ENCODE measurements around the gene AR. TPM values are rescaled to one million over a fixed set of nuclear protein-coding genes. Genes with fewer than 3 reads are reported as not detected.
A peak's percentile ranks its signal among the peaks of the same experiment; 100 is the strongest.

AR gene
- total RNA-seq, 1 donor from 2014 or later: 9.0 TPM

DNA sequence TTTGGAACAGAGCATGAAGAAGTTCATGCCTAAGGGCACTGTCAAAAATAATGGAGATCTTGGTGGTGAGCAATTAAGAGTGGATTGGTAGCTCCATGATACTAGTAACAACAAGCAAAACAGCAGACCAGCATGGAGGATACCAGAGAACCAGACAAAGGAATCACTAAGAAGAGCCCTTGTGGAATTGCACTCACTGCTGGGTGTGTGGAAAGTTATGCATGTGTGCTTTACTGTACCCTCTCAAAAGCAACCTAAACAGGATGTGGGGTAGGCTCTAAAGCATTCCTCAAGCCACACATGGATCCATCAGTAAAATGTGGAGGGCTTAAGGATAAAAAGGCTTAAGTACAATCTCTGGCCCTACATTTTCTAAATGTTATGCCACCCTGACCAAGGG, 69.5 kb downstream of the AR start:
- DNase-seq (ENCODE audit: low read depth): peak; percentile 41
- peaks cover 24% of the 10 kb centered on the region for H3K4me1 Mint-ChIP-seq (ENCODE audit: low read depth, unreplicated experiment)
- H3K4me2 ChIP-seq (ENCODE audit: low read length): peak overlapping the region; percentile 29

DNA sequence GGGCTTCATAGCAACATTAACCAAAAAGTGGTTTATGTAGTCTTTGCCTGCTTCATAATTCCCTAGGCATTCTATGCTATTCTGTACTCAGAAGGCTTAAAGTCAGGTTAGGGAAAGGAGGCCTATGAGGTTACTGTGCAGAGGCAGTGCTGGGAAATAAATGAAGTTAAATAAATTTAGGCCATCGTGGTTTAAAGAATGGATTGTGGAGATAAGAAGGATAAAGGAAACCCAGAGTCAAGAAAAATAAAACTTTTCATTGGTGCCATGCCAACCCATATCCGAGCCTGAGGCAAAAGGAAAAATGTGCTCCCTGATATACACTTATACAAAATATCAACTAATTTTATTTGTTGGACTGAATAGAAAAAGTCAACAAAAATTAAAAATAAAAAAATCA, 70.2 kb downstream of the AR start:
- Mint-ChIP-seq H3K27ac (ENCODE audit: unreplicated experiment) (peak overlapping the region; percentile 85), H3K4me3 (ENCODE audit: unreplicated experiment) (no peak overlapping the region), H3K4me1 (ENCODE audit: low read depth, unreplicated experiment) (peaks cover 28% of the 10 kb centered on the region), H3K9me3 (ENCODE audit: unreplicated experiment) (peaks cover 4% of the 10 kb centered on the region), H3K27me3 (ENCODE audit: low read depth, unreplicated experiment) (no peaks in the 10 kb centered on the region), H3K36me3 (ENCODE audit: low read depth, unreplicated experiment) (no peaks in the 10 kb centered on the region)
- Histone ChIP-seq H3K4me3 (ENCODE audit: insufficient read depth, low read depth, low read length) (no peak overlapping the region), H3K27me3 (ENCODE audit: insufficient read depth, low read length) (no peaks in the 10 kb centered on the region), H4K20me1 (ENCODE audit: insufficient read depth, low read length) (no peaks in the 10 kb centered on the region), H3K36me3 (ENCODE audit: insufficient read depth, low read length) (no peaks in the 10 kb centered on the region), H3K9me3 (ENCODE audit: insufficient read depth, low read depth, low read length) (no peaks in the 10 kb centered on the region), H3K79me2 (ENCODE audit: insufficient read depth, low read length) (no peaks in the 10 kb centered on the region), H2AFZ (ENCODE audit: low read depth, low read length) (no peak overlapping the region), H3K9ac (ENCODE audit: low read length) (peak overlapping the region; percentile 31), H3K4me1 (ENCODE audit: insufficient read depth, low read length) (peaks cover 21% of the 10 kb centered on the region), H3K4me2 (ENCODE audit: low read length) (peak overlapping the region; percentile 35), H3K27ac (ENCODE audit: low read depth, low read length) (peak overlapping the region; percentile 63)
- FAIRE-seq (peak; percentile 64), DNase-seq (ENCODE audit: low read depth) (peak; percentile 40)
- no peak for TF ChIP-seq EZH2 (IDR thresholded peaks at IDR 0.05; ENCODE audit: insufficient read depth, low read length)
- TF ChIP-seq, protein P1, sequence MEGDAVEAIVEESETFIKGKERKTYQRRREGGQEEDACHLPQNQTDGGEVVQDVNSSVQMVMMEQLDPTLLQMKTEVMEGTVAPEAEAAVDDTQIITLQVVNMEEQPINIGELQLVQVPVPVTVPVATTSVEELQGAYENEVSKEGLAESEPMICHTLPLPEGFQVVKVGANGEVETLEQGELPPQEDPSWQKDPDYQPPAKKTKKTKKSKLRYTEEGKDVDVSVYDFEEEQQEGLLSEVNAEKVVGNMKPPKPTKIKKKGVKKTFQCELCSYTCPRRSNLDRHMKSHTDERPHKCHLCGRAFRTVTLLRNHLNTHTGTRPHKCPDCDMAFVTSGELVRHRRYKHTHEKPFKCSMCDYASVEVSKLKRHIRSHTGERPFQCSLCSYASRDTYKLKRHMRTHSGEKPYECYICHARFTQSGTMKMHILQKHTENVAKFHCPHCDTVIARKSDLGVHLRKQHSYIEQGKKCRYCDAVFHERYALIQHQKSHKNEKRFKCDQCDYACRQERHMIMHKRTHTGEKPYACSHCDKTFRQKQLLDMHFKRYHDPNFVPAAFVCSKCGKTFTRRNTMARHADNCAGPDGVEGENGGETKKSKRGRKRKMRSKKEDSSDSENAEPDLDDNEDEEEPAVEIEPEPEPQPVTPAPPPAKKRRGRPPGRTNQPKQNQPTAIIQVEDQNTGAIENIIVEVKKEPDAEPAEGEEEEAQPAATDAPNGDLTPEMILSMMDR (IDR thresholded peaks at IDR 0.05; ENCODE audit: insufficient read depth, low read depth, low read length): no peak

More for the DNA sequence above, 69.5 kb downstream of the AR start:
- no peaks in the 10 kb centered on the region for H3K27me3 Mint-ChIP-seq (ENCODE audit: low read depth, unreplicated experiment)
- no peak overlapping the region for H3K9ac ChIP-seq (ENCODE audit: low read length)
- no peak for FAIRE-seq
- H4K20me1 ChIP-seq (ENCODE audit: insufficient read depth, low read length): no peaks in the 10 kb centered on the region
- H3K27ac ChIP-seq (ENCODE audit: low read depth, low read length): peak overlapping the region; percentile 63
- no peak overlapping the region for H2AFZ ChIP-seq (ENCODE audit: low read depth, low read length)
- H3K79me2 ChIP-seq (ENCODE audit: insufficient read depth, low read length): no peaks in the 10 kb centered on the region
- H3K4me3 ChIP-seq (ENCODE audit: insufficient read depth, low read depth, low read length): no peak overlapping the region
- H3K9me3 Mint-ChIP-seq (ENCODE audit: unreplicated experiment): peaks cover 4% of the 10 kb centered on the region
- no peaks in the 10 kb centered on the region for H3K9me3 ChIP-seq (ENCODE audit: insufficient read depth, low read depth, low read length)
- no peaks in the 10 kb centered on the region for H3K36me3 ChIP-seq (ENCODE audit: insufficient read depth, low read length)
- H3K36me3 Mint-ChIP-seq (ENCODE audit: low read depth, unreplicated experiment): no peaks in the 10 kb centered on the region
- no peaks in the 10 kb centered on the region for H3K27me3 ChIP-seq (ENCODE audit: insufficient read depth, low read length)
- H3K4me3 Mint-ChIP-seq (ENCODE audit: unreplicated experiment): no peak overlapping the region
- TF ChIP-seq, protein P1 (IDR thresholded peaks at IDR 0.05; ENCODE audit: insufficient read depth, low read depth, low read length): no peak
- H3K4me1 ChIP-seq (ENCODE audit: insufficient read depth, low read length): peaks cover 19% of the 10 kb centered on the region
- H3K27ac Mint-ChIP-seq (ENCODE audit: unreplicated experiment): peak overlapping the region; percentile 85

DNA sequence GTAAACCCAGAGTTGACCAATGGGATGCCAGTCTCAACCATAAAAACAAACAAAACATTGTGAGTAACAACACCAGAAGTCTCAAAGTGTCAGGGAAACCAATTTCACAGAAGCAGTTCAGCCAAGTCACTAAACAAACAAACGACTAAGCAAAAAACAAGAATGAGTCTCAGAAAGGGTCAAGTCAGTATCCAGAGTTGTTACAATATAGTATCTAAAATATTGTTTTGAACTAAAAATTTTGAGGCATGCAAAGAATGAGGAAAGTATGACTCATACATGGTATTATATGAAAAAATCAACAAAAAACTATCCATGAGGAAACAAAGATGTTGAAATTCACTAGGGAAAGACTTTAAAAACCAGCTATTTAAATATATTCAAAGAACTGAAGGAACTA, 70.6 kb downstream of the AR start:
- H4K20me1 ChIP-seq (ENCODE audit: insufficient read depth, low read length): no peaks in the 10 kb centered on the region
- H3K9me3 ChIP-seq (ENCODE audit: insufficient read depth, low read depth, low read length): no peaks in the 10 kb centered on the region
- H3K27ac ChIP-seq (ENCODE audit: low read depth, low read length): peak overlapping the region; percentile 63
- H3K27ac Mint-ChIP-seq (ENCODE audit: unreplicated experiment): peak overlapping the region; percentile 26
- no peaks in the 10 kb centered on the region for H3K79me2 ChIP-seq (ENCODE audit: insufficient read depth, low read length)
- FAIRE-seq (peak; percentile 80), DNase-seq (ENCODE audit: low read depth) (peak; percentile 42)
- H3K36me3 Mint-ChIP-seq (ENCODE audit: low read depth, unreplicated experiment): no peaks in the 10 kb centered on the region
- peaks cover 4% of the 10 kb centered on the region for H3K9me3 Mint-ChIP-seq (ENCODE audit: unreplicated experiment)
- no peak overlapping the region for H3K4me2 ChIP-seq (ENCODE audit: low read length)
- H3K4me3 ChIP-seq (ENCODE audit: insufficient read depth, low read depth, low read length): no peak overlapping the region
- no peak overlapping the region for H3K4me3 Mint-ChIP-seq (ENCODE audit: unreplicated experiment)
- H3K27me3 ChIP-seq (ENCODE audit: insufficient read depth, low read length): no peaks in the 10 kb centered on the region
- no peak overlapping the region for H2AFZ ChIP-seq (ENCODE audit: low read depth, low read length)
- H3K4me1 ChIP-seq (ENCODE audit: insufficient read depth, low read length): peaks cover 23% of the 10 kb centered on the region
- H3K9ac ChIP-seq (ENCODE audit: low read length): no peak overlapping the region
- H3K4me1 Mint-ChIP-seq (ENCODE audit: low read depth, unreplicated experiment): peaks cover 33% of the 10 kb centered on the region
- H3K36me3 ChIP-seq (ENCODE audit: insufficient read depth, low read length): no peaks in the 10 kb centered on the region
- TF ChIP-seq, protein P1 (IDR thresholded peaks at IDR 0.05; ENCODE audit: insufficient read depth, low read depth, low read length): no peak
- no peak for TF ChIP-seq EZH2 (IDR thresholded peaks at IDR 0.05; ENCODE audit: insufficient read depth, low read length)
- H3K27me3 Mint-ChIP-seq (ENCODE audit: low read depth, unreplicated experiment): no peaks in the 10 kb centered on the region
